ENCODE results near the gene NIN.

NIN gene

GRCh38 chr14:50830932-50831725, at the start of gene NIN:
TSS of gene NIN (minus strand) at chr14:50831162. CDS start at chr14:50822056, 9,106 bp downstream.
- DNase-seq (ENCODE audit: low spot score), result peak; percentile 95

DNA sequence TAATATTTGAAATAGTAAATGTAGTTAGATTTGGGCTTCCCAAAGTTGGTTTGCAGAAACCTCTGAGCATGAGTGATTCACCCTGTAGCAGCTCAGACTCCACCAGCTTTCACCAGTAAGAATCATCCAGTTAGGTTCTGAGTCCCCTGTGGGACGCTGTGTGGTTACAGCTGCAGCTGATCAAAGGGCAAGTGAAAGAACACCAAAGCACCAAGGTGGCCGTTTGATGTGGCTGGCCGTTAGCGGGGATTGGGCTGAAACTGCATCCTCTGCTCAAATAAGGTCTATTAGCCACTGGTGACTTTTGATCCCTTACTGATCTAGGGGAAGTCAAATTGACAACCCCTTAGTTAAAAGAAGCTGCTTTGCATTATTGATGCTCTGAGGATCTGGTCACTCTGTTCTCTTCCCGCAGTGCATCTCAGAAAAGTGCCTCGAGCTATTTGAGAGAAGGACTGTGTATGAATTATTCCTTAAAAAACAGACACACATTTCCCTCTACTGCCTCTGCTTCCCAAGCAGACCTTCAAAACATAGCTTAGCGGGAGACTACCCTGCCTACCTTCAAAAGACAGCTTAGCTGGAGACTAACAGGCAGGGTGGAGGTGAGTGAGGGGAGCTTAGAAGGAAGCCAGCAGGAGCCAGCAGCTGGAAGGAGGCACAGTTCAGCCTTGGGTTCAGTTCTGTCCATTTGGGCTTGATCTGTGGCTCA, 44.6 kb upstream of the NIN start:
- DNase-seq (ENCODE audit: low spot score), result peak; percentile 52

DNA sequence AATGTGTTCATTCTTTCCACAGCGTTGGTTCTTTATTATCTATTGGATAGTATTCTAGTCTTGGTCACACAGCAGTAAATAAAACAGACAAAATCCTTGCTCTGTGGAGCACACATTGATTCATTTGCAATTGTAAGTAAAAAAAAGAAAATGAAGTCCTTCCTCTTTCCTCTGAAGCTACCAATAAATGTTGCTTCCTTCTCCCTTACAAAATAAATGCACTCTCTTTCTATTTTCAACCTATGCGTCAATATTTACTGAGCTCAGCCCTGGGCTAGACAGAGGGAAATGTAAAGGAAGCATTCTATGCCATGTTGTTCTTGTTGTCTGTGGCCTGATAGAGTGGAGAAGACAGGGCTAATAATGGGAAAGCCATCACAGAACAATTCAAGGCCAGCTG, 43.8 kb upstream of the NIN start:
- DNase-seq (ENCODE audit: low spot score), result no peak

DNA sequence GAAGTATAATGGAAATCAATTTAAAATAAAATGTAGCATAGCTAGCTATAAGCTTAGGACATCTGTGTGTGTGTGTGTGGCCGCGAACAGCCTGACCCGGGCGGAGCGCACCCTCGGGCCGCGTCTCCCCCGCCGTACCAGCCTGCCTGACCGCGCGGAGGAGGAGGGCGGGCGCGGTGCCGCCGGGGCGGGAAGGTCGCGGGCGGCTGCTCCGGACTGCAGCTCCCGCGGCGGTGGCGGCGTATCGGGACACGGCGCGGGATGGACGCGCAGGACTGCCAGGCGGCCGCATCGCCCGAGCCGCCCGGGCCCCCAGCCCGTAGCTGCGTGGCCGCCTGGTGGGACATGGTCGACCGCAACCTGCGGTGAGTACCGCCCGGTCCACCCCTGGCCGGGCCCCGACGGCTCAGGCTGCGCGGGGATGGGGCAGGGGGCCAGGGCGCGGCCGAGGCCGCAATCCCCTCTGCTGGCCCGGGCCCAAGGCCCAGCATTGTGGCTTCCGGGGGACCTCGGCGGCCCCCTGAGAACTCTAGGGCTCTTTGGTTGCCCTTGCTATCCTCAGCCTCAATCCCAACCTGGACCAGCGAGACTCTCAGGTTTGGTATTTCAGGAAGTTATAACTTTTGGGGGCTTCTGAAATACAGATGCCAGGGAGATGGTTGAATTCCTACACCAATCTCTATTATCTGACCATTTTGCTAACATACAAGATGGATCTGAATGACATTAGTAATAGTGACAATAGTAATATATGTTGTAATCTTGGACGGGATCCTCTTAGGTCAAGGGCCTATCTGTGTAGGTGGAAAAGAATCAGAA, 41.2 kb upstream of the NIN start, which contains the start of gene ABHD12B:
Gene ABHD12B, plus strand, starts transcription at position 140 of the 819 bp plus-strand sequence. Its CDS starts 122 bp downstream, at position 262.
- DNase-seq (ENCODE audit: low spot score), result peak; percentile 52

- no peak for DNase-seq (ENCODE audit: low spot score)
Observed at GRCh38 chr14:50871228-50871627, 40.3 kb upstream of the NIN start.

- DNase-seq (ENCODE audit: low spot score), result no peak
Observed at GRCh38 chr14:50865391-50866076, 34.6 kb upstream of the NIN start.

DNA sequence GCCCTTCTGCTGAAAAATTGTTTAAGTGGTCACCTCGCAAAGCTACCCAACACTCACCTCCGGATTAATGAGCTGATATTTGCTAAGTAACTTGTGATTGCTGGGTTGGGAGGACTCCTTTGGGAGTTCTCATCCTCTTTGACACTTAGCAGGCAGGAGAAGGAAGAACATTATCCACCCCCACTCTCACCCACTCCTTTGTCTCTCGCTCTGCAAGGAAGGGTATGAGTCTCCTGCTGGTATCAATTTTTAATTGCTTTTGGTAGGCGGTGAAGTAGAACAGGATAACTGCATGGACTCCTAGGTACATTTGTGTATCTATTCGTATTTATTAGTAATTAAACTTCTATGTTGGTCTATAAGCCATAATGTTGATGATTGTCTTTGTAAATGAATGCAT, 34.0 kb upstream of the NIN start:
- no peak for DNase-seq (ENCODE audit: low spot score)

DNA sequence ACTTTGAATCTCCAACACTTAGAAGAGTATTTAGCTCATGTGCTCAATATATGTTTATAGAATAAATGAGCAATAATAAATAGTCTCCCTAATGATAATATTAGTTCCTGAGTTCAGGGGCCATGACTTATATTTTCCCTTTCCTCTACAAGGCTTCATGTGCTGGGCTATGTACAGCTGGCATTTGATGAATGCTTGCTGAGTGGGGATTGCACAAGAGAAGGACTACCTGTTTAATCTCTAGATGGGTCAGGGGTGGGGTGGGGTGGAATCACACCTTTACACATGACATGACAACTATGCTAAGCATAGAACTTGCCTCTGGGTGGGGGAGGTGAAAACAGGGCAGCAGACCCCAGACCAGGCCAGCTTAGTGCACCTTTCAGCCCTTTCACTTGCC, 33.3 kb upstream of the NIN start:
- no peak for DNase-seq (ENCODE audit: low spot score)

GRCh38 chr14:50862036-50862570, 31.1 kb upstream of the NIN start:
- no peak for DNase-seq (ENCODE audit: low spot score)

- DNase-seq (ENCODE audit: low spot score), result peak; percentile 85
Observed at GRCh38 chr14:50860478-50861086, 29.6 kb upstream of the NIN start.

DNA sequence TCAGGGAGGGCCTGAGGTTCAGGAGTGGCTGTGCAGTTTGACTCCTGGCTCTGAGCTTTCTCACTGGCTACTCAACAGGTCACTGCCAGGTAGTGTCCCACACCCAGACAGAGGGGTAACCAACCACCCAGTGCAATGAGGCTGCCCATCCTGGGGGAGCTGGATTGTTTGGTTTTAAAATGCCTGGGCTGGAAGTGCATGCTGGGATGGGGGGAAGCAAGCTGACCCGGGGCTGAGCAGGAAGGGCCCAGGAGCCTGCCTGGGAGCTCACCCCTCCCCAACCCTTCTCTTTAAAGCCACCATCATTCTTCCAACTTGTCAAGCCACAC, 28.3 kb upstream of the NIN start:
- DNase-seq (ENCODE audit: low spot score), result peak; percentile 42

DNA sequence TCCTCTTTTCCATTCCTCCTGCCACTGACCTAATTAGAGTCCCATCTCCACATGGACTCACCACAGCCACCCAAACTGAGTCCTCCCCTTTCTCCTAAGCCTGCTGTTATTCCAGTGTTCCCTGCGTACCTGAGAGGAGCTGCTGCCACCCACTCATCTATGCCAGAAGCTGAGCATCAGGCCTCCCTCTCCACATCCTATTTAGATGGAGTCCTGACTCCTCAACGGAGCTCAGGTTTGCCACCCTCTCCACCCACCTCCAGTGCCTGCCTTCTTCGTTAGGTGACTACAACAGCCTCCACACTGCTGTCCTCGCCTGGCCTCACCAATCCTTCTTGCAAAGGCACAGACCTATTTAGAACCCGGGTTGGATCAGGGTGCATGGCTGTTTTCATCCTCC, 25.7 kb upstream of the NIN start:
- no peak for DNase-seq (ENCODE audit: low spot score)

- DNase-seq (ENCODE audit: low spot score), result no peak
Observed at GRCh38 chr14:50855558-50855957, 24.6 kb upstream of the NIN start.

- no peak for DNase-seq (ENCODE audit: low spot score)
Observed at GRCh38 chr14:50854521-50854920, 23.6 kb upstream of the NIN start.

- no peak for DNase-seq (ENCODE audit: low spot score)
Observed at GRCh38 chr14:50853891-50854290, 22.9 kb upstream of the NIN start.

GRCh38 chr14:50846226-50846880, 15.4 kb upstream of the NIN start:
- DNase-seq (ENCODE audit: low spot score), result peak; percentile 85

DNA sequence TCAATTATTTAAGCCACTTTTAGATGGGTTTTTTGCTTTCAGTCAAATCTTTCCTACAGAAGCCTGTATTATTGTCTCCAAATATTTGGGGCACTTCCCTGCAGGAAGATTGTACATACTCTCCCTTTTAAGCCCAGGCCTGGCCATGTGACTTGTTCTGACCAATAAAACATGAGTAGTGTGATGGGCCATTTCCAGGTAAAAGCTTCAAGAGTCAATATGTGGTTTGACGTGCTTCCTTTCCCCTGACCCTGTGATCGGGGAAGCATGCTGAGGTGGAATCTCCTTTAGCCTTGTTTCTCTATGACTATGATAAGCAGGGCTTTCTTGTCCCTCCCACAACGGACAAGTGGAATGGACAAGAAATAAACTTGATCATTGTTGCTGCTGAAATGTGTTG, 14.2 kb upstream of the NIN start:
- no peak for DNase-seq (ENCODE audit: low spot score)

- DNase-seq (ENCODE audit: low spot score), result no peak
Observed at GRCh38 chr14:50844391-50844790, 13.4 kb upstream of the NIN start.

DNA sequence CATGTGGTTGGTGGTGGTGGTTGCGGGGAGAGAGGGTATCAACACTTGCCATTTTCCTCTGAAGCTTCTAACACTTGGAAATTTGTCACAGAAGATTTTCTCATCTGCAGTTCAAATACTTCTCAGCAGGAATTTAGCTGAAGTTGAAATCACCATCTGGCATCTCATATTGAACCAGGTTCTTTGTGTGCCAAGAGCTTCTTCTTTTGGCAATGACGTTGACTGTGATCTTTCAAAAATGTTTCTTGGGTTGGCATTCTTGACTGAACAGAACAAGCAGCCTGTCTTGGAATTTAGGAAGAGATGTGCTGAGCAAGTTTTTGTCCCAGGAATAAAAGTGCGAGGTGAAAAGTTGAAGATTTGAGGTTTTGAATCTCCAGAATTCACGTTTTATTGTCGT, 8.7 kb upstream of the NIN start:
- no peak for DNase-seq (ENCODE audit: low spot score)

- no peak for DNase-seq (ENCODE audit: low spot score)
Observed at GRCh38 chr14:50839048-50839447, 8.1 kb upstream of the NIN start.

Data from AG20443 (cell line).